CD14-positive monocyte (primary cell): ENCODE data around the gene KCNK13. TPM values are rescaled to one million over a fixed set of nuclear protein-coding genes. Genes with fewer than 3 reads are reported as not detected.

Experiments used
- DNase-seq, 3 donors: peaks; one replicate each; pipeline ENCODE4 v3.0.0-alpha.2; 2011 to 2022
- H2AFZ ChIP-seq: 2 replicates; pipeline ENCODE4 v1.6.0; 2012; ENCODE audit warnings: mild to moderate bottlenecking, low read depth, low read length, inconsistent platforms; ENCODE audit not compliant: insufficient read depth, poor library complexity, severe bottlenecking
- H3K27ac ChIP-seq, 2 donors: 1 replicate in 1 of 2; 2 replicates in 1 of 2; pipeline ENCODE4 v1.5.1; 2012 to 2013; ENCODE audit warnings: low read length in 2 of 2, control low read depth in 1 of 2, inconsistent platforms in 1 of 2, low read depth in 1 of 2, mild to moderate bottlenecking in 1 of 2
- H3K27me3 ChIP-seq, 2 donors: one replicate each; pipeline versions ENCODE4 v1.6.0 to v1.6.1; 2011 to 2013; ENCODE audit warnings: low read length in 2 of 2; ENCODE audit not compliant: control insufficient read depth in 2 of 2, insufficient read depth in 2 of 2
- H3K36me3 ChIP-seq, 2 donors: replicated peaks in 1 of 2; 1 replicate in 1 of 2; 2 replicates in 1 of 2; pipeline versions ENCODE4 v1.5.1 to v1.6.1; 2012 to 2013; ENCODE audit warnings: low read length in 2 of 2, control low read depth in 1 of 2, inconsistent platforms in 1 of 2, mild to moderate bottlenecking in 1 of 2; ENCODE audit not compliant: insufficient read depth in 2 of 2, control insufficient read depth in 1 of 2
- H3K4me1 ChIP-seq, 2 donors: 1 replicate in 1 of 2; 2 replicates in 1 of 2; pipeline versions ENCODE4 v1.5.1 to v1.6.1; 2012 to 2013; ENCODE audit warnings: low read length in 2 of 2, control low read depth in 1 of 2, inconsistent platforms in 1 of 2, mild to moderate bottlenecking in 1 of 2, moderate library complexity in 1 of 2; ENCODE audit not compliant: insufficient read depth in 2 of 2, control insufficient read depth in 1 of 2
- H3K4me2 ChIP-seq: replicated peaks from 2 replicates; pipeline ENCODE3; 2012; ENCODE audit warnings: low read length, moderate library complexity, mild to moderate bottlenecking; ENCODE audit not compliant: poor library complexity, severe bottlenecking; ENCODE audit errors: extremely low read depth
- H3K4me3 ChIP-seq, 3 experiments: fragments of 200-600 bp in 1 of 3; sonication (generic) in 1 of 3; replicated peaks in 1 of 3; 1 replicate in 2 of 3; 2 replicates in 1 of 3; pipeline ENCODE4 v1.5.1; 2011 to 2013; ENCODE audit warnings: low read length in 3 of 3, mild to moderate bottlenecking in 3 of 3, control low read depth in 2 of 3, low read depth in 2 of 3, inconsistent platforms in 1 of 3, moderate library complexity in 1 of 3
- H3K79me2 ChIP-seq: 2 replicates; pipeline ENCODE4 v1.6.0; 2012; ENCODE audit warnings: mild to moderate bottlenecking, control low read depth, inconsistent platforms, low read length, moderate library complexity; ENCODE audit not compliant: insufficient read depth
- H3K9ac ChIP-seq: 2 replicates; pipeline ENCODE4 v1.6.0; 2017; ENCODE audit warnings: low read length, mild to moderate bottlenecking; ENCODE audit not compliant: insufficient read depth, poor library complexity, severe bottlenecking
- H3K9me3 ChIP-seq, 2 donors: replicated peaks in 1 of 2; 1 replicate in 1 of 2; 2 replicates in 1 of 2; pipeline versions ENCODE4 v1.5.1 to v1.6.1; 2012 to 2013; ENCODE audit warnings: low read length in 2 of 2, control low read depth in 1 of 2; ENCODE audit not compliant: control insufficient read depth in 1 of 2, insufficient read depth in 1 of 2
- H4K20me1 ChIP-seq: 2 replicates; pipeline ENCODE4 v1.6.0; 2012; ENCODE audit warnings: mild to moderate bottlenecking, low read length, control low read depth, moderate library complexity; ENCODE audit not compliant: insufficient read depth
- H3K27ac Mint-ChIP-seq, 7 donors: one replicate each; pipeline ENCODE4 v1.8.0; 2020; ENCODE audit warnings: mild to moderate bottlenecking in 7 of 7, mixed read lengths in 7 of 7, moderate library complexity in 6 of 7, inconsistent platforms in 2 of 7
- H3K27me3 Mint-ChIP-seq, 3 donors: one replicate each; pipeline ENCODE4 v1.8.0; 2021 to 2022; ENCODE audit warnings: low read depth in 3 of 3, mild to moderate bottlenecking in 3 of 3, mixed read lengths in 3 of 3, moderate library complexity in 3 of 3, inconsistent platforms in 1 of 3
- H3K36me3 Mint-ChIP-seq, 2 donors: one replicate each; pipeline ENCODE4 v1.8.0; 2020; ENCODE audit warnings: mixed read lengths in 2 of 2, inconsistent platforms in 1 of 2, mild to moderate bottlenecking in 1 of 2
- H3K4me1 Mint-ChIP-seq: one replicate; pipeline ENCODE4 v1.8.0; 2020; ENCODE audit warnings: mild to moderate bottlenecking, mixed read lengths
- H3K4me3 Mint-ChIP-seq, 2 donors: one replicate each; pipeline ENCODE4 v1.8.0; 2020; ENCODE audit warnings: mild to moderate bottlenecking in 2 of 2, mixed read lengths in 2 of 2, moderate library complexity in 1 of 2
- H3K9me3 Mint-ChIP-seq, 7 donors: one replicate each; pipeline ENCODE4 v1.8.0; 2020 to 2022; ENCODE audit warnings: mixed read lengths in 7 of 7, mild to moderate bottlenecking in 6 of 7, moderate library complexity in 6 of 7, inconsistent platforms in 2 of 7
- CTCF ChIP-seq: fragments of 200-600 bp; IDR thresholded peaks from one replicate; pipeline ENCODE4 v1.8.0; 2022; ENCODE audit warnings: antibody characterized with exemption, mild to moderate bottlenecking
- WGBS: methylation state at CpG from one replicate; pipeline ENCODE4 v1.1.5; 2013; ENCODE audit warnings: missing lambda C conversion rate; ENCODE audit not compliant: insufficient coverage; 5-methylcytosine and 5-hydroxymethylcytosine counted together
- intact Hi-C, 2 donors: fragments of 100-400 bp; cut with micrococcal nuclease; formaldehyde crosslinking; loops; one replicate each; pipeline versions ENCODE4 v1.15.0 to v1.15.1; 2023
- polyA plus RNA-seq, 3 donors: library from polyadenylated mRNA; depleted of rRNA in 1 of 3; unstranded in 2 of 3; stranded (reverse) in 1 of 3; fragments of 300-500 nt in 2 of 3; fragments of >200 nt in 1 of 3; fragmentation: Illumina TruSeq in 2 of 3; gene quantifications; 1 replicate in 2 of 3; 2 replicates in 1 of 3; pipeline ENCODE4 v1.2.3, GENCODE V29; 2012 to 2021

Gene KCNK13
- polyA plus RNA-seq, 3 donors, result 1.6 to 4.2 (median 2.9) TPM

- H3K9ac ChIP-seq, result no peak overlapping the region
- no peaks in the 10 kb centered on the region for H3K36me3 ChIP-seq
- no CpG with 5 or more reads among the region's 1 CpG for WGBS
- peaks cover 6% of the 10 kb centered on the region in 2 donors for H3K9me3 ChIP-seq
- no peak overlapping the region for H3K4me3 Mint-ChIP-seq
- H4K20me1 ChIP-seq, result peaks cover 3% of the 10 kb centered on the region
- no peak overlapping the region for H3K4me2 ChIP-seq
- H3K4me1 ChIP-seq, result no peaks in the 10 kb centered on the region
- H3K9me3 Mint-ChIP-seq, result peaks cover 7 to 13% (median 9%) of the 10 kb centered on the region in 7 donors
- H3K4me1 Mint-ChIP-seq, result no peaks in the 10 kb centered on the region
- no peak overlapping the region for H3K27ac Mint-ChIP-seq
- TF ChIP-seq CTCF, result no peak
- no peaks in the 10 kb centered on the region for H3K79me2 ChIP-seq
- H3K27ac ChIP-seq, result no peak overlapping the region
- H3K4me3 ChIP-seq, result no peak overlapping the region
- intact Hi-C loops, result no loop called here
- peaks cover 0 to 3% of the 10 kb centered on the region in 2 donors for H3K36me3 Mint-ChIP-seq
- H2AFZ ChIP-seq, result no peak overlapping the region
- H3K27me3 Mint-ChIP-seq, result peaks cover 5 to 27% (median 11%) of the 10 kb centered on the region in 3 donors
- no peak for DNase-seq
- no peaks in the 10 kb centered on the region for H3K27me3 ChIP-seq
Measured at GRCh38 chr14:90115780-90116179, 54.0 kb downstream of the KCNK13 start.

GRCh38 chr14:90116444-90116843, 54.6 kb downstream of the KCNK13 start:
- Histone ChIP-seq H3K4me1 (no peaks in the 10 kb centered on the region), H3K4me2 (no peak overlapping the region), H3K27me3 (no peaks in the 10 kb centered on the region), H3K79me2 (no peaks in the 10 kb centered on the region), H3K4me3 (no peak overlapping the region), H4K20me1 (peaks cover 3% of the 10 kb centered on the region), H3K9ac (no peak overlapping the region), H3K9me3 (peaks cover 6% of the 10 kb centered on the region in 2 donors), H2AFZ (no peak overlapping the region), H3K27ac (no peak overlapping the region), H3K36me3 (no peaks in the 10 kb centered on the region)
- Mint-ChIP-seq H3K4me1 (no peaks in the 10 kb centered on the region), H3K27me3 (peaks cover 5 to 23% (median 11%) of the 10 kb centered on the region in 3 donors), H3K27ac (no peak overlapping the region), H3K36me3 (peaks cover 0 to 3% of the 10 kb centered on the region in 2 donors), H3K4me3 (no peak overlapping the region), H3K9me3 (peaks cover 8 to 14% (median 10%) of the 10 kb centered on the region in 7 donors)
- 93% methylated on average over 5 of the region's 8 CpGs for WGBS
- TF ChIP-seq CTCF, result no peak
- intact Hi-C loops, result no loop called here
- DNase-seq, result no peak
